T-helper 22 cell (primary cell): Measurements from ENCODE around the gene CELA2A.
"Not testable (repeated sequence)": the region's sequence is repeated elsewhere in the genome, so short reads cannot be mapped to it uniquely, and the experiment has no call there.

Experiments
- DNase-seq: peaks from one replicate; pipeline ENCODE4 v3.0.0-alpha.2; 2020; ENCODE audit warnings: low read depth

Gene CELA2A

GRCh38 chr1:15500184-15501178, 43.9 kb downstream of the CELA2A start:
- no peak for DNase-seq

- DNase-seq, result no peak
Measured at GRCh38 chr1:15501208-15502032, 44.9 kb downstream of the CELA2A start.

- DNase-seq, result no peak
Measured at GRCh38 chr1:15504436-15504835, 47.9 kb downstream of the CELA2A start.

DNA sequence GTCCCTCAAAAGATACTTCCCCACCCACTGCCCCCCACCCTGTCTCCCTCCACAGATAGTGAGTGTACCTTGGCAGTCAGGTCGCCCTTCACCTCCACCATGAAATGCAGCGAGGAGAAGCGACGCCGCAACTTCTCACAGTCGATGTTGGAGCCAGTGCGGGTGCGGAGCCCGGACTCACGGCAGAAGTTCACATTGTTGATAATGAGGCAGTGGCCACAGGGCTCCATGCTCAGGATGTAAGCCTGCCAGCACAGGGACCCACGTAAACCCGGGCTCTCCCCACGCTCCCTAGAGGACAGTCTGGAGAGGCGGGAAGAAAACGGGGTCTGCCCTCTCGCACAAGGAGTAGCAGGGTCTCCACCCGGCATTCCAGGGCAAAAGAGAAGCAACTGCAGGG, 50.3 kb downstream of the CELA2A start:
- no peak for DNase-seq

DNA sequence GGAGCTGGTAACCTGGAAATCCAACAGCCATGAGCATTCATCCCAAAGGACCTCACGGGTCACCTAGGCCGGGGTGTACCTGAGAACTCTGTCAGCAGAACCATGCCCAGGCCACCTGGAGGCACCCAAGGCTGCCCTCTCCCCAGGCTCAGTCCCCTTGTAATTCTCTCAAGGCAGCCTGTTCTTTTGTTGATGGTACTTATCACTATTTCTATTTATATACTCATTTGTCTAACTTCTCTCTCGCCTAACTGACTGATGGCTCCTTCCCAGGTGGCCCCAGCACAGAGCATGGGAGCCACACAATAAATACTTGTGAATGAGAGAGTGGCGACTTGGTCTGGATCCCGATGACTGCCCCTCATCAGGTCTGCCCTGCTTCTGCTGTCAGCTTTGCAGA, 50.7 kb downstream of the CELA2A start:
- no peak for DNase-seq

GRCh38 chr1:15508700-15509487, 52.4 kb downstream of the CELA2A start:
- no peak for DNase-seq

- no peak for DNase-seq
Measured at GRCh38 chr1:15509586-15509985, 53.1 kb downstream of the CELA2A start.

DNA sequence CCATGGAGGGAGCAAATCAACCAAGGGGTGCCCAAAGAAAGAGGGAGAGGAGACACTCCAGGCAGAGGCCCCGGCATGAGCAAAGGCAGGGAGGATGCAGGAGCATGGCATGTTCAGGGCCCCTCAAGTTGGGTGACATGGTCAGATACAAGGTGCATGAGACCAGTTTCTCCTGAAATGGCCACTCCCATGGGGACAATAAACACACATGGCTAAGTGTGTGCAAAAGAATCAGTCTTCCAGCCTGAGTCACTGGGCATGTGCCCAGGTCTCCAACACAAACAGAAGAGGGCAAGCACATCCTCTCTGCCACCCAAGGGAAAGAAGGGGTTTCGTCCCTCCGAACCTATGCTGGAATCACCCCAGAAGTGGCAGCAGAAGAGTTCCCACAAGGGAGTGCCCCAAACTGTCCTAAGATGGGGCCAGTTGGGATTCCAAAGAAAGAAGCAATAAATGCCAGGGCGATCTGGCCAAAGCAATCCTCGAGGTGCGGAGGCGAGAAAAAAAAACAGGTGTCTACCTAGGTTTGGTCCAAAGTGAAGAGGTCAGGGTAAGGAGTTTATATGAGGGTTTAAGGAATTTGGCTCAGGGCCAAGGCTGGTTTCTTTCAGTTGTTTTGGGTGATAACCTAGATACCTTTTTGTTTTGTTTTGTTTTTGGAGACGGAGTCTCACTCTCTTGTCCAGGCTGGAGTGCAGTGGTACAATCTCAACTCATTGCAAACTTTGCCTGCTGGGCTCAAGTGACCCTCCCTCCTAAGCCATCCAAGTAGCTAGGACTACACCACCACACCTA, 54.3 kb downstream of the CELA2A start:
- no peak for DNase-seq

- DNase-seq, result no peak
Measured at GRCh38 chr1:15513192-15513591, 56.7 kb downstream of the CELA2A start.

GRCh38 chr1:15513919-15514318, 57.4 kb downstream of the CELA2A start:
- DNase-seq, result no peak

DNA sequence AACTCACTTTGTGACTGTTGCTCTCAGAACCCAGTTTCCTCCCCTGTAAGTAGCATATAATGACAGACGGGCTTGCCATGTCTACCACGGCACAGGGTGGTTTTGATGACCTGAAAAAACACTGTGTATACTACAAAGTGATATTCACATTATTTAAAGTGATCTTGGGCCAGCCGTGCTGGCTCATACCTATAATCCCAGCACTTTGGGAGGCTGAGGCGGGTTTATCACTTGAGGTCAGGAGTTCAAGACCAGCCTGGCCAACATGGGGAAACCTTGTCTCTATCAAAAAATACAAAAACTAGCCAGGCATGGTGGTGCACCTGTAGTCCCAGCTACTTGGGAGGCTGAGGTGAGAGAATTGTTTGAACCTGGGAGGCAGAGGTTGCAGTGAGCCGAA, 58.0 kb downstream of the CELA2A start:
- not testable (repeated sequence) for DNase-seq

DNA sequence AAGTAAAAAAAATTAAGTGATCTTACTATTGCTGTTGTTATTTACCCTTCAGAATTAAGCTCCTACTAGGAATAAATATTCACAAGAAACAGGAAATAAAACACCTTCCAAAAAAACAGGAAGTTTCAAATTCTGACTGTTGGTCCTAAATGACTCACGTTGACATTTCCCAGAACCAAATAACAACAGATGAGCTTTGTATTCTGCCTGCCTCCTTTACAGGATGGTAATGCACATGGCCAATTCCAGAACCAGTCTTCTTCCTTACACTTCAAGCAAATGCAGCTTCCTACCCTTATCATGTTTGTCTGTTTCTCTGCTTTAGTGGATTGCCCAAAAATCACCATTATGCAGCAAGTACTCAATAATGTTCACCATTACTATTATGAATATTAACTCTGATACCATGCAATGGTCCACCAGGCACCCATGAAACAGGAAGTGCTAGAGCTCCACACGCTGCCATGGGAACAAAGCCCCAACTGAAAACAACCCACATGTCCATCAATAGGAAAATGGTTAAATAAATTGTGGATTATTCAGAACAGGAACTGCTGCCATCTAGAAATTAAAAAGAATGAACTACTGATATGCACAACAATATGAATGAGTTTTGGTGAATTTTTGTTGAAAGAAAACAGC, 58.6 kb downstream of the CELA2A start:
- no peak for DNase-seq

DNA sequence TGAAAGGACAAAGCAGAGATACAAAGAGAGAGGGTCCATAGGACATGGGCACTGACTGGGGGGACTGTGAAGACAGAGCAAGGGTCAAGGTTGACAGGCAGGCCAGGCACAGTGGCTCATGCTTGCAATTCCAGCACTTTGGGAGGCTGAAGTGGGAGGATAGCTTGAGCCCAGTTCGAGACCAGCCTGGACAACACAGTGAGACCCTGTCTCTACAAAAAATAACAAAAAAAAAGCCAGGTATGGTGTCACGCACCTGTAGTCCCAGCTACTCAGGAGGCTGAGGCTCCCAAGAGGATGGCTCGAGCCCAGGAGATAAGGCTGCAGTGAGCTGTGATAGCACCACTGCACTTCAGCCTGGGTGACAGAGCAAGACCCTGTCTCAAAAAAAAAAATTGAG, 63.1 kb downstream of the CELA2A start:
- no peak for DNase-seq

DNA sequence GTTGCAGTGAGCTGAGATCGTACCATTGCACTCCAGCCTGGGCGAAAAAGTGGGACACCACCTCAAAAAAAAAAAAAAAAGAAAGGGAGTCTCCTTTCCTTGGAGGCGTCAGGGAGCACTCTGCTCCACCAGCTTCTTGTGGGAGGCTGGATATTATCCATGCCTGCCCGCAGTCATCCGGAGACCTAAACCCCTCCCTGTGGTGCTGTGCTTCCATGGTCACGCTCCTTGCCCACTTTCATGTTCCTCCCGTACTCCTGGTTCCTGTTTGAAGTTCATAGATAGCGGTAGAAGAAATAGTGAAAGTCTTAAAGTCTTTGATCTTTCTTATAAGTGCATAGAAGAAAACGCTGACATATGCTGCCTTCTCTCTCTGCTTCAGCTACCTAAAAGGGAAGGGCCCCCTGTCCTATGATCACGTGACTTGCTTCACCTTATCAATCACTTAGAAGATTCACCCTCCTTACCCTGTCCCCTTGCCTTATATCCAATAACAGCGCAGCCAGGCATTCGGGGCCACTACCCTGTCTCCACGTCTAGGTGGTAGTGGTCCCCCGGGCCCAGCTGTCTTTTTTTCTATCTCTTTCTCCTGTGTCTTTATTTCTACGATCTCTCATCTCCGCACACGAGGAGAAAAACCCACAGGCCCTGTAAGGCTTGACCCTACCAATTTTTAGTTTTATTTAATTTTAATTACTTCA, 64.8 kb downstream of the CELA2A start:
- DNase-seq, result not testable (repeated sequence)
